PFSK-1 (cell line): ENCODE measurements around the gene LSP1.

Source experiments
- FOXP2 ChIP-seq: optimal IDR thresholded peaks from 2 replicates; pipeline ENCODE3; 2011; ENCODE audit warnings: borderline replicate concordance, control low read depth, inconsistent platforms; ENCODE audit not compliant: insufficient read depth; ENCODE audit errors: extremely low read length, extremely low read depth
- POLR2AphosphoS5 ChIP-seq: IDR thresholded peaks from 2 replicates; pipeline ENCODE4 v1.6.1; 2012; ENCODE audit warnings: low read depth, mild to moderate bottlenecking, control low read depth, low read length, moderate library complexity
- REST ChIP-seq, 2 experiments: IDR thresholded peaks; 2 replicates each; pipeline versions ENCODE4 v1.6.1 to v1.8.0; 2011 to 2012; ENCODE audit warnings: low read depth in 2 of 2, low read length in 2 of 2, control low read depth in 1 of 2, inconsistent platforms in 1 of 2, mild to moderate bottlenecking in 1 of 2, moderate library complexity in 1 of 2; ENCODE audit not compliant: insufficient read depth in 1 of 2
- SIN3A ChIP-seq: IDR thresholded peaks from 2 replicates; pipeline ENCODE4 v1.6.1; 2012; ENCODE audit warnings: mild to moderate bottlenecking, low read length, moderate library complexity, borderline replicate concordance; ENCODE audit not compliant: insufficient read depth
- TAF1 ChIP-seq: IDR thresholded peaks from 2 replicates; pipeline ENCODE4 v1.6.1; 2012; ENCODE audit warnings: low read length, control low read depth, borderline replicate concordance; ENCODE audit not compliant: insufficient read depth

The LSP1 gene

DNA sequence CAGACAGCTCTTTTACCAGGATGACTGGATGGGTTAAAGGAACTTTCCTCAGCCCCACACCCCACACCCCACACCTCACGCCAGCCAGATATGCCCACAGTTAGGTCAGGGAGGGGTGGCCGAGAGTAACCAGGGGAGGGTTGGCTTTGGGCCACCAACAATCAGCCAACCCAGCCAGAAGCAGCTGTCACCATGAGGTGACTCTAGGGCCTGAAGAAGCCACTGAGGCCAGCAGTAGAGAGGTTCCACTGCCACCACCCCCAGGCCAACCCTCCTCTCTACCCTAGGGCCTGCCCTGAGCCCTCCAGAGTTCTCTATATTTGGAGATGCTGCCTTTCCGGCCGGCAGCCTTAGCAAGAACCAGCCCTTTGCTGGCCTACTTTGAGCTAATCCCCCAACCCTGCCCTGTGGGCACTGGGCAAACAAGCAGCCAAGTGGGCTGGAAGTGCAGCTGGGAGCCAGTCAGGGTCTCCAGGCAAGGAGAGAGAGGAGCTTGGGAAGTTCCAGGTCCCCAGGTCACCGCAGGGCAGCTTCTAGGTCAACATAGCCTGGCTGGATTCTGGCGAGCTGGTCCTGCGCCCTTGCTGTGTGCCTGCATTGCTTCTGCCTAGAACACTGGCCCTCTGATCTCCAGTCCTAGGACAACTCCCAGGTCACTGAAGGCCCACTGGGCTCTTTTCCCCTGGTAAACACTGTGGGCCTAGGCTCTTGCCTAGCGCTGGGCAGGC lies 30.1 kb upstream of the LSP1 start:
- TF ChIP-seq FOXP2 (no peak), POLR2AphosphoS5 (no peak), TAF1 (no peak), REST (IDR thresholded peaks at IDR 0.05; ENCODE audit: insufficient read depth in 1 of 2, low read depth in 2 of 2, low read length in 2 of 2) (no peak), SIN3A (no peak)

GRCh38 chr11:1823376-1824220 lies 29.3 kb upstream of the LSP1 start:
- no peak for TF ChIP-seq FOXP2

GRCh38 chr11:1824221-1825038 lies 28.5 kb upstream of the LSP1 start:
- no peak for TF ChIP-seq TAF1

GRCh38 chr11:1825039-1825740 lies 27.7 kb upstream of the LSP1 start:
- TF ChIP-seq POLR2AphosphoS5, result no peak
- no peak for TF ChIP-seq TAF1
- TF ChIP-seq FOXP2, result peak; percentile 27

GRCh38 chr11:1825785-1826451 lies 27.0 kb upstream of the LSP1 start:
- TF ChIP-seq SIN3A (no peak), REST (IDR thresholded peaks at IDR 0.05; ENCODE audit: insufficient read depth in 1 of 2, low read depth in 2 of 2, low read length in 2 of 2) (no peak), FOXP2 (no peak)

GRCh38 chr11:1826552-1827094 lies 26.3 kb upstream of the LSP1 start:
- no peak for TF ChIP-seq POLR2AphosphoS5
- no peak for TF ChIP-seq SIN3A
- TF ChIP-seq REST (IDR thresholded peaks at IDR 0.05; ENCODE audit: insufficient read depth in 1 of 2, low read depth in 2 of 2, low read length in 2 of 2), result no peak
- TF ChIP-seq TAF1, result no peak
- TF ChIP-seq FOXP2, result no peak
